A204.1 (cell line): Measurements from ENCODE around the gene LILRA5.
"Not testable (repeated sequence)": the region's sequence is repeated elsewhere in the genome, so short reads cannot be mapped to it uniquely, and the experiment has no call there.

Experiments used
- FAIRE-seq: peaks from 2 replicates; lab custom pipeline; 2012; peaks lifted over from hg19 to GRCh38; lab: Jason Lieb, UNC

Gene LILRA5

DNA sequence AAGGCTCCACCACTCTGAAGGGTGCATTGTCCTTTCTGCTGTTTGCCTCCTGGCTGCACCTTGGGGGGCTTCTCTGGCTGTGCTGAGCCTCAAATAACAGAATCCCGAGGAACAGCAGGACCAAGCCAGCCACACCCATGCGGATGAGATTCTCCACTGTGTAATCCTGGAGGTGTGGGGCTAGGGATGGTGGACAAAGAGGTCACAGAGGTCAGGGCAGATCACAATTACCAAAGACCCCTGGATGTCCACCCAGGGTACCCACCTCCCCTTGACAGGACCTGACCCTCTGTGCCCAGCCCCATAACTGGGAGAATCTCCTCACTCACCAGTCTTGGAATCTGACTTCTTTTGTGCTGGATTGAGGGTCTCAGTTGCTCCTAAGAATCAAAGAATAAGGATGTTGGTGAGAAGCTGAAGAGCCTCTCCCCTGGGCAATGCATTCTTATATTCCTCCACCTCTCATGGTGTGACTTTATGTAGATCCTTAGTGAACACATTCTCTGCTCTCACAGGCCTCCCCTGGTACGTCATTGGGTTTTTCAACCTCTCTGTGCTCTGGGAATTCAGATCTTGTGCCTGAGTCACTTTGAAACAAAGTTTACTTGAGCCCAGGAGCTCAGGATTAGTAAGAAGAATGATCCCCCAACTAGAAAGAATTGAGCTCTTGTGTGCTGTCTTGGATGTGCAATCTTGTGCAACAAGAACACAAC lies 20.8 kb upstream of the LILRA5 start:
- FAIRE-seq = no peak

DNA sequence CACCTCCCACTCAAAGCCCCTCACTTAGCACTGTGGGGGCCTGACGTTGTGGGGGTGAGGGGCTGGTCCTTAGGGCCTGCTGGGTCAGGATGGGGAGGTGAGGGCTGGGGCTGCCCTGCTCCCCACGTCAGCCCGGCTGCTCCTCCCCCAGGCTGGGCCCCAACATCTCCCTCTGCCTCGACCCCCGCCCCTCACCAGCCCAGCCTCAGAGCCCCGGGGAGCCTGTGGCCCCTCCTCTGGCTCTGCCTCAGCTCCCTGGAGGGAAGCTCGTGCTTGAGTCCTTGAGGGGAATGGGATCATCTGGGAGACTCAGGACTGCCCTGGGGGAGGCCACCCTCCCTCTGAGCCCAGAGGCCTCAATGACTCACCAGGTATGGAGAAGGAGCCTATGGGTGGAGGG lies 19.2 kb upstream of the LILRA5 start:
- no peak for FAIRE-seq

DNA sequence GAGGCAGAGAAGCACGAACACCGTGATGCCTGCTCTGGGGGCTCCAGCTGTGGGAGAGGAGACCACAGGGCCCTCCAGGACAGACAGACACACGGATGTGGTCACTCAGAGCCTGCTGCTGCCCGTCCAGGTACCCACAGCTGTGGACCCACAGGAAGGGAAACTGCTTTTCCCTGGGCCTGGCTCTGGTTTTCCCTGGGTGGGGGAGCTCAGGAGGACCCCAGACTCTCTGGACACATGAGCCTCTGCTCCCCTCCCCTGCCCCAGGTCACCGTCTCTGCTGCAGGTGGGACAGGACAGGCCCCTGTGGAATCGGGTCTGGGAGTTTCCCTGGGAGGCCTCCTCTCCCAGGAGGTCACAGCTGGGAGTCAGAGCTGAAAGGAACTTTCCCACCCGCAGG lies 18.7 kb upstream of the LILRA5 start:
- FAIRE-seq = no peak

DNA sequence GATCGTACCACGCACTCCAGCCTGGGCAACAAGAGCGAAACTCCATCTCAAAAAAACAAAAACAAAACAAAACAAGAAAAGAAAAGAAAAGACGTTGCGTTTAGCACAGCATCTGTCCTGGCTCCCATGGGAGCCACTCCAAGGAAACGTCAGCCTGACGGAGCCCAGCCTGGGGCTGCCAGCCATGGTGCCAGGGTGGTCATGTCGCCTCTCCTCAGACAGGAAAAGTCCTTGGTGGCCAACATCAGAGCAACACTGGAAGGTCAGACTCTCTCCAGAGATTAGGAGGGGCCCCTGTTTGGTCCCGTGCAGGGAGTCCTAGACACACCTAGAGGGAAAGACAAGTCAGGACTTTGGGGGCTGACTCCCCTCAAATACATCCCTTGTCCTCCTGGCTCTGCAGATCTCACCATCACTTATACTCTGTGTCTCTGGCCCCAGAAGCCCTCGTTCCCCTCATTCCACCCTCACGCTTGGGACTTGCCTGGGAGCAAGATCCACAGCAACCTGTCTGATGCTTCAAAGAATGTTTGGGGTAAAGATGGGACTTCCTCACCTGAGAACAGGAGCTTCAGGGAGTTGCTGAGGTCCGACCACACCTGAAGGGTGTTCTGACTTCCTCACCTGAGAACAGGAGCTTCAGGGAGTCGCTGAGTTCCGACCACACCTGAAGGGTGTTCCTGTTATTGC lies 16.7 kb upstream of the LILRA5 start:
- FAIRE-seq = no peak

DNA sequence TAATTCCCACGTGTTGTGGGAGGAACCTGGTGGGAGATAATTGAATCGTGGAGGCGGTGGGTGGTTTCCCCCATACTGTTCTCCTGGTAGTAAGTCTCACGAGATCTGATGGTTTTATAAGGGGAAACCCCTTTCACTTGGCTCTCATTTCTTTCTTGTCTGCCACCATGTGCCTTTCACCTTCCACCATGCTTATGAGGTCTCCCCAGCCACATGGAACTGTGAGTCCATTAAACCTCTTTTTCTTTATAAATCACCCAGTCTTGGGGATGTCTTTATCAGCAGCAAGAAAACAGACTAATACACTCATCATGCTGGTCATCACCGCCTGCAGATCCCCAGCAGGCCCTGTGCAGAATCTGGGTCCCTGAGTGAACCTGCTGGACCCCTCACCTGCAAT lies 15.8 kb upstream of the LILRA5 start:
- FAIRE-seq = not testable (repeated sequence)

DNA sequence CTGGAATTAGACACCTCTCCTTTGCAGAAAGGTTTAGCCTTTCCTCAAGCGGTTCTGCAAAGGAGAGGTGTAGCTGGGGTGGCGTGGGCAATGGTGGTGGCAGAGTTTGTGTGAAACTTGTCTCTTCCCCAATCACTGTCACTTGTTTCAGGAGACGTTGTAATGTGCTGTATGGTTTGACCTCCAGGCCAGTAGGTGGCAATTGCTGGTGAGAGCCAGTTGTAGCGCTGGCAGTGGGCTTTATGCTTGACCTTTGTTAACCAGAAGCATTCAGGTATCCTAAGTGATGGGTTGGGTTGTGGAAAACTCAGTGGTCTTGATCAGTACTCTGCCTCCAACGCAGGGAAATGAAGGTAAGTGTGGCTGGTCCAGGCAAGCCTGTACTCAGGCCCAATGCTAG lies 12.7 kb upstream of the LILRA5 start:
- no peak for FAIRE-seq

DNA sequence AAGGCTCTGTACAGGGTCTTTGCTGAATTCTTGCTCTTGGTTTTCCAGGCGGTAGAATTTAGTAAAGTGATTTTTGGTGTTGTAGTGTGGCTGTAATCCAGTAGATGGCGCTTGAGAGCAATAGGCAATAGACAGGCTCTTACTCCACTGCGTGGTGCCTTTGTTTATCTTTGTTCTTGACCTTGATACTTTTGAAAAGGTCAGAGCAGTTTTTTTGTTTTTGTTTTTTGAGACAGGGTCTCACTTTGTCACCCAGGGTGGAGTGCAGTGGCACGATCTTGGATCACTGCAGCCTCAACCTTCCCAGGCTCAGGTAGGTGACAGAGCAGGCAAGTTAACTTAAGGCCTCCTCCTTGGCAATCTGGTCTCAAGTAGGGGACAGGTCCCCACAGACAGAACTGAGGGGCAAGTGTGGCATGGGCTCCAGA lies 12.2 kb upstream of the LILRA5 start:
- FAIRE-seq = no peak

DNA sequence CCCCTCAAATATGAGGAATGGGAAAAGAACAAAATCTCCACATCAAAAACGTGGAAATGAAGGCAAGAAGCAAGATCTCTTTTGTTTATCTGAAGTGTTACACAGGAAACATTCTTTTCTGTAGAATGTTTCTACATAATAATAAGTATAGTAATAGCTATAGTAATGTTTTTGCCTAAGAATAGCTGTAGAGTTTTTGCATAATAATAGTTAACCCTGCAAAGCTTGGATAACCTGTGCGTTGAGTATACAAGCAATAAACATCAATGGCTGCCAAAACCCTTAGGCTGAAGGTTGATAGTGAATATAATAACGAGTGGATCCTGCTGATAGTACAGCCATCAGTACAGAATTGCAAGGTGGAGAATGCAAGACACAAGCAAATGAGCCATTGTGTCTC lies 11.1 kb upstream of the LILRA5 start:
- FAIRE-seq = no peak

DNA sequence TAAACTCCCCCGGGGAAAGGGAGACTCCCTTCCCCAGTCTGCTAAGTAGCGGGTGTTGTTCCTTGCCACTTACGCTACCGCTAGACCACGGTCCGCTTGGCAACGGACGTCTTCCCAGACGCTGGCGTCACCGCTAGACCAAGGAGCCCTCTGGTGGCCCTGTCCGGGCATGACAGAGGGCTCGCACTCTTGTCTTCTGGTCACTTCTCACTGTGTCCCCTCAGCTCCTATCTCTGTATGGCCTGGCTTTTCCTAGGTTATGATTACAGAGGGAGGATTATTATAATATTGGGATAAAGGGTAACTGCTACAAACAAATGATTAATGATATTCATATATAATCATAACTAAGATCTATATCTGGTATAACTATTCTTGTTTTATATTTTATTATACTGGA lies 10.0 kb upstream of the LILRA5 start:
- FAIRE-seq = not testable (repeated sequence)

DNA sequence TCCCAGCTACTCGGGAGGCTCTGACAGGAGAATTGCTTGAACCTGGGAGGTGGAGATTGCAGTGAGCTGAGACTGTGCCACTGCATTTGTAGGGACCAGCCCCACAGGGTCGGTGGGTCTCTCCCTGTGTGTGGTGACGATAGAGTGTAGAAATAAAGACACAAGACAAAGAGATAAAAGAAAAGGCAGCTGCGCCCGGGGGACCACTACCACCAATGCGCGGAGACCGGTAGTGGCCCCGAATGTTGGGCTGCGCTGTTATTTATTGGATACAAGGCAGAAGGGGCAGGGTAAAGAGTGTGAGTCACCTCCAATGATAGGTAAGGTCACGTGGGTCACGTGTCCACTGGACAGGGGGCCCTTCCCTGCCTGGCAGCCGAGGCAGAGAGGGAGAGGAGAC lies 9.3 kb upstream of the LILRA5 start:
- FAIRE-seq = not testable (repeated sequence)

DNA sequence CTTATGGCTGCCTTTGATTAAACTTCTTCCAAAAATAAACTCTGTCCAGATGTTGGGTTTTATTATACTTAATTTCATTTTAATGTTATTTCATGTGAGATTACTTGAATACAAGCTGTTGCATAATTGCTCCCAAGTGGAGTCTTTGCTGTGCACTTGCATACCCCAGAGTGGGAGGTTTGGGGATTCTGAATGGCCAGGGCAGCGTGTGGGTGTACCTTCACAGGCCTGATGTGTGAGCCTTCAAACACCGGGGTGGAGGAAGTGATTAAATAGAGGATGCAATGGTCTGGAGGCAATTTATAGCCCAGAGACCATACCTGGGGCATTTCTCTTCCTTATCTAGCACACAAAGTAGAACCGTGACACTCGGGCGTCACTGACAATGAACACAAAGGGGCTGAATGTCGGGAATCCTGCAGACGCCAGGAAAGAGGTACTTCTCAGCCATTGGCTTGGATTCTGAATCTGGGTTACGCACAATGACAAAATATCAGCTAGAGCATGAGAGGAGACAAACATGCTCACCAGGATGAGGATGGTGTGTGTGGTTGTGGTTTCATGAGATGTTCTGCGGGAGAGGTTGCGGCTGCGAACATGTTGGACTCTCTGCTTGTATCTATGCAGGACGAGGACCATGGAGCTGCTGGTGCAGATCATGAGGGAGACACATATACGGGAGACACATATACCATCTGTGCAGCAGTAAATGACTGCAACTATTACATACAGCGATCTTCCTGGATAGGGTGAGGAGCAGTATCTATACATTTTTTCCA lies 7.1 kb upstream of the LILRA5 start:
- no peak for FAIRE-seq

DNA sequence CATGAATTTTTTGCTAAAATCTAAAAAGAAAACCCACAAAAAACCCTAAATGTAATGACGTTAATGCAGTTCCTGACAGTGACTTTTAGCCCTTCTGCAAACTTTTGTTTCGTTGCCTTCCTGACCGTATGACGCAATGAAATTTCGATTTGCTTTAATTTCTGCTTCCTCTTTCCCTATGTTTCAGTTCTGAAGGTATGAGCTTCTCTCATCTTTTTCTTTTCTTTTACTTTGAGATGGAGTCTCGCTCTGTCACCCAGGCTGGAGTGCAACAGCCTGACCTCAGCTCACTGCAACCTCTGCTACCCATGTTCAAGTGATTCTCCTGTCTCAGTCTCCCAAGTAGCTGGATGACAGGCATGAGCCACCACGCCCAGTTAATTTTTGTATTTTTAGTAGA lies 6.1 kb upstream of the LILRA5 start:
- FAIRE-seq = no peak

DNA sequence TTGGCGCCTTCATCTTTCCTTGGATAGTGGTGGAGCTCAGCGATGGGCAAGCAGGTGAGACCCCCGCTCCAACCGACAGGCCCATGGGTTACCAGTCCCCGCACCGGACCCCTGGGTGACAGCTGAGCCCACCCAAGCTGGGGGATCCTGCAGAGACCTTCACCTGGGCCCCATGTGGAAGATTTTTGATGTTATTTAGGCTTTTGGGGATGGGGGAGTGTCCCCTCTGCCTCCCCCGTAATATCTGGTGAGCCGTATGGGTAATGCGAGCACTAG lies 4.9 kb upstream of the LILRA5 start:
- FAIRE-seq = no peak

DNA sequence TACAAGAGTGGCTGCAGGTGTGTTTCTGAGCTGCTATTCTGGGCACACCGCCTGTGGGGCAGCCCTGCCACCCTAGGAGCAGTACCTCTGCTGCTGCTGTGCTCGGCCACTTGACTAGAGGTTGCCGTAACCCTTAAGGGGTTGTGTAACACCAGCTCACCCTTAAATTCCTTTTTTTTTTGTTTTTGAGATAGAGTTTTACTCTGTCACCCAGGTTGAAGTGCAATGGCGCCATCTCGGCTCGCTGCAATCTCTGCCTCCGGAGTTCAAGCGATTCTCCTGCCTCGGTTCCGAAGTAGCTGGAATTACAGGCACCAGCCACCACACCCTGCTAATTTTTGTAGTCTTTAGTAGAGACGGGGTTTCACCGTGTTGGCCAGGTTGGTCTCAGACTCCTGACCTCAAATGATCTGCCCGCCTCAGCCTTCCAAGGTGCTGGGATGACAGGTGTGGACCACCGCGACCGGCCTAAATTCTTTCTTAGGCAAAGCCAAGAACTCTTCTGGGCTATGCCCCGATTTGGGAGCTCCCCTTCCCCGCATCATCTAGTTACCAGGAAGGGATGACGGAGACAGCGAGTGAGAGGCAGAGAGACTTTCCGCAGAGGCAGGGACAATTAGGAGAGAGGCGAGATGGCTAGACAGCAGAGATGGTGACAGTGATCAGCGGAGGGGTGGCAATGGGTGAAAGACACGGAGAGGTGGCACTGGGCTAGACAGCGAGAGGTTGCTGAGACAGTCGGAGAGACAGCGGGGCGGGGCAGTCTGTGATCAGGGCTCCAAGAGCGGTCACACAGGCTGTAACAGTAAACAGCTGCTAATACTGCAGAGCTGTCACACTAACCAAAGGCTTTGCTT lies 4.4 kb upstream of the LILRA5 start:
- no peak for FAIRE-seq

DNA sequence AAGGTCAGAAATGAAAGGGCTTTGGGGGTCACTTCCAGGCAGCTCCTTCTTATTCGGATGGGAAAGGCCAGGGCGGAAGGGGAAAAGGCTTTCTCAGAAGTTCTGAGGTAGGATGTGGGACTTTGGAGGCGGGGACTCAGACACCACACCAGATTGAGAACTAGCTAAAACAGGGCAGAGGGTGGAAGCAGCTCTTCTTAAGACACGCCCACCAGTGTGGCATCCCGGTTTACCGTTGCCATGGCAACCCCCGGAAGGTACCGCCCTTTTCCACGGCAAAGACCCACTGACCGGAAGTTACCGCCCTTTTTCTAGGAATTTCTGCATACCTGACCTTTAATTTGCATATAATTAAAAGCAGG lies 3.8 kb upstream of the LILRA5 start:
- FAIRE-seq = no peak

DNA sequence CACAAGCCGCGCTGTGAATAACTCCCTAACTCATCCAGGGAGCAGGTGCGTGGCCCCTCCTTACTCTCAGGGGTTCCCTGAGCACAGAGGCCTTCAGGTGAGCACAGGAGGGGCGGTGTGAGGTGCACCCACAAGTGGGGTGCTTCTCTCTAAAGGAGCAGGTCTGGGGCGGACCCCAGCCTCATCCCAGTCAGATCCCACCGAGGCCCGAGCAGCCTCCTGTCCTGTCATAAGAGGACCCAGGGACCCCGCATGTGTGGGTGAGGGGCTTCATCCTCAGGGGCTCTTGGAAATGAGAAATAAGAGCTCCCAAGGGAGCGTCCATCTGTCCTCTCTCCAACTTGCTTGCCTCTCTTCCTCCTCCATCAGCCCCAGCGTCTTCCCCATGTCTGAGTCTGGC lies 3.0 kb upstream of the LILRA5 start:
- no peak for FAIRE-seq

DNA sequence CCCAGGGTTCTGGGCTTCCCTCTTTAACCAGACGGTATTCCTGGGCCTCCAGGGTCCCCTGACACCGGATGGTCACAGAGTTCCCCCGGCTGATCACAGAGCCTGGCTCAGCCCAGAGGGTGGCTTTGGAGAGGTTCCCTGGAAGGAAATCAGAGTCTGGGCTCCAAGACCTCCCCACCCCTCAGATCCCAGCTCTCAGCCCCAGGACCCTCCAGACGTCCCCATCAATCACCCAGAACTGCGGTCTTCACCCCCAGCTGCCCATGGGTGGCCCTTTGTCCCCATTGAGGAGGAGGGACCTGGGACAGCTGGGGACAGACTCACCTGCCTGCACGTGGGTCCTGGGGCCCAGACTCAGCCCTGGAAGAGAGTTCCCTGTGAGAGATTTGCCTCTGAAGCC lies 955 bp downstream of the LILRA5 start:
- no peak for FAIRE-seq

DNA sequence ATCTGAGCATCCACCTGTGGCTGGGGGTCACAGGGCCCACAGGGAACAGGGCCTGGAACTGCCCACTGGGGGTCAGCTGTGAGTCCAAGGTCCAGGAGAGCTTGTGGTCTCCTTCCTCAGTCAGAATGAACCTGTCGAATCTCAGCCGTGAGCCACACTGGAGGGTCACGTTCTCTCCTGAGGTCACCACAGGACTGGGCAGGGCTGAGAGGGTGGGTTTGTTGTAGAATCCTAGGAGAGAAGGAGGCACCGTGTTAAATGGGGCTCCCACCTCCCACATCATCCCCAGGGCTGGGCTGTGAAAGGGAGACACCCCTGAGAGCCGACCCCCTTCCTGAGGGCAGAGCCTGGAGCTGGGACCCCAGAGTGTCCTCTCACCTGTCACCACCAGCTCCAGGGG lies 1.5 kb downstream of the LILRA5 start:
- no peak for FAIRE-seq

DNA sequence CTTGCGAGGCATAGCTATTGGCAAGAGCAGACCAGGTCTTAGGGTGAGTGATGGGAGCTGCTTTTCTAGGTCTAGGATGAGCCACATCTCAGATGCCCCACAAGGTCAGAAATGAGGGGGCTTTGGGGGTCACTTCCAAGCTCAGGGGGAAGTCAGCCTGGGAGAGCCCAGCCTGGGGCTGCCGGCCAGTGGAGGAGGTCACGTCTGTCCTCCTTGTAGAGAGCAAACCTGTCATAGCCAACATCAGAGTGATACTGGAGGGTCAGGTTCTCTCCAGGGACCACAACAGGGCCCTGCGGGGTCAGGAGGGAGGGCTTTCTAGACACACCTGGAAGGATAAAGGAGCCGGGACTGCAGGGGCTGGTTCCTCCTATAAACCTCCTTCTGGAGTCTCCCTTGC lies 2.4 kb downstream of the LILRA5 start:
- no peak for FAIRE-seq

DNA sequence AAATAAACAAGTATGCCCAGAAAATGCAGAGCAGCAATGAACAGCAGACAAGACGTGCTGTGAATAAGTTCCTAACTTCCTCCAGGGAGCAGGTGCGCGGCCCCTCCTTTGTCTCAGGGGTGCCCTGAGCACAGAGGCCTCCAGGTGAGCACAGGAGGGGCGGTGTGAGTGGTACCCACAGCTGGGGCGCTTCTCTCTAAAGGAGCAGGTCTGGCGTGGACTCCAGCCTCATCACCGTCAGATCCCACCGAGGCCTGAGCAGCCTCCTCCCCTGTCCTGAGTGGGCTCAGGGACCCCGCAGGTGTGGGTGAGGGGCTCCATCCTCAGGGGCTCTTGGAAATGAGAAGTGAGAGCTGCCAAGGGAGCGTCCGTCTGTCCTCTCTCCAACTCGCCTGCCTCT lies 3.2 kb downstream of the LILRA5 start:
- no peak for FAIRE-seq

DNA sequence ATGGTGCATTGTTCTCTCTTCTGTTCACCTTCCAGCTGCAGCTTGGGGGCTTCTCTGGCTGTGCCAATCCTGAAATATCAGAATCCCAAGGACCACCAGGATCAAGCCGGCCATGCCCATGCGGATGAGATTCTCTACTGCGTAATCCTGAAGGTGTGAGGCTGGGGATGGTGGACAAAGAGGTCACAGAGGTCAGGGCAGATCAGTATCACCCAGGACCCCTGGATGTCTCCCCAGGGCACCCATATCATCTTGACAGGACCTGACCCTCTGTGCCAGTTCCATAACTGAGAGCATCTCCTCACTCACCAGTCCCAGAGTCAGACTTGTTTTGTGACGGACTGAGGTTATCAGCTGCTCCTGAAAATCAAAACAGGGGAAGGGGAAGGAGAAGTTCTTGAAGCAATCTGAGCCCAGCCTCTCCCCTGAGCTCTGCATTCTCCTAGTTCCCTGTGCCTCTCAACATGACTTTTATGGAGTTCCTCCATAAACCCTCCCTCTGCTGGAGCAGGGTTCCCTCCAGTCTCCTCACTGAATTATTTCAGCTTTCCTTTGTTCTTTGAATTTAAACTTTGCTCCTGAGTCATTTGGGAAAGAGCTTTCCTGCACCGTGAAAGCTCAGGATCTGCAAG lies 5.5 kb downstream of the LILRA5 start:
- FAIRE-seq = no peak

DNA sequence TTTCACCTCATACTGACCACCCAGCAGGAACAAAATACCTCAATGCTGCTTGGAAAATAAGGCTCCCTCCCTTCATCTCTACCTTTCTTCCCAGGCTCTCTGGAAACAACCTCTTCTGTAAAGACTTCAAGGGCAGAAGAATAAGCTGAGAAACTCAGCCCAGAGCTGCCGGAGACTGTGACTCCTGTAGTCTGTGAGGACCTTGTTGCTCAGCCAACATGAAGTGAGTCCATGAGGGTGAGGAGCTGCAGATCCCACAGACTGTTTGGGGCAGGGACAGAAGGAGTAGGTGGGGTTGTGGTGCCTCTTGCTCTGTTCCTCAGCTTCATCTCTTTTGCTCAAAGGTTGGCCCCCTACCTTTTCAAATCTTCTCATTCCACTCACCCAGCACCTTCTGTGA lies 7.8 kb downstream of the LILRA5 start:
- FAIRE-seq = no peak
